SU-DHL-6 (cell line): ENCODE measurements around the gene TMOD2.

Experiments used
- CTCF ChIP-seq: fragments of 200-600 bp; sonication (generic); IDR thresholded peaks from one replicate; pipeline ENCODE4 v1.5.1; 2017; ENCODE audit warnings: antibody characterized with exemption, mild to moderate bottlenecking, low read length, moderate library complexity; ENCODE audit not compliant: insufficient read depth, poor library complexity, severe bottlenecking
- EZH2phosphoT487 ChIP-seq: fragments of 200-600 bp; sonication (generic), shearing (Covaris generic); conservative IDR thresholded peaks from 2 replicates; pipeline ENCODE4 v1.6.1; 2018; ENCODE audit warnings: mild to moderate bottlenecking, antibody characterized with exemption, low read length, moderate library complexity, mixed read lengths

GRCh38 chr15:51802593-51802992 lies 51.2 kb downstream of the TMOD2 start:
- TF ChIP-seq EZH2phosphoT487: no peak
- TF ChIP-seq CTCF: no peak
